Colonic mucosa (tissue), 4 donors: ENCODE data around the gene SCN5A. TPM values are rescaled to one million over a fixed set of nuclear protein-coding genes. Genes with fewer than 3 reads are reported as not detected.

ENCODE experiments used
- DNase-seq: peaks from one replicate; pipeline ENCODE4 v3.0.0-alpha.2; 2020
- H3K27ac ChIP-seq: fragments of 200-600 bp; one replicate; pipeline ENCODE4 v1.8.0; 2021
- H3K27me3 ChIP-seq: fragments of 200-600 bp; one replicate; pipeline ENCODE4 v1.8.0; 2021
- H3K36me3 ChIP-seq: fragments of 200-600 bp; one replicate; pipeline ENCODE4 v1.8.0; 2021
- H3K4me1 ChIP-seq: fragments of 200-600 bp; one replicate; pipeline ENCODE4 v1.8.0; 2021; ENCODE audit warnings: mild to moderate bottlenecking
- H3K4me3 ChIP-seq: fragments of 200-600 bp; one replicate; pipeline ENCODE4 v1.8.0; 2021
- H3K9ac ChIP-seq, 2 donors: one replicate each; pipeline ENCODE4 v1.7.0; 2013; ENCODE audit warnings: control low read depth in 2 of 2, low read depth in 2 of 2, low read length in 2 of 2
- H3K9me3 ChIP-seq: fragments of 200-600 bp; one replicate; pipeline ENCODE4 v1.8.0; 2021
- intact Hi-C: fragments of 100-400 bp; cut with DNase I; formaldehyde crosslinking; loops from one replicate; pipeline ENCODE4 v1.14.1; 2022
- total RNA-seq, 2 donors: library from RNA; stranded (reverse); fragmentation: NEBNext Ultra II Directional in 1 of 2; extraction: Animal tissue kit (Norgen Biotek cat#: 25700) in 1 of 2; gene quantifications; one replicate each; pipeline ENCODE4 v1.2.1, GENCODE V29; 2021
- TF ChIP-seq, protein P1 (sequence below): fragments of 200-600 bp; IDR thresholded peaks from one replicate; pipeline ENCODE4 v1.8.0; 2022; ENCODE audit warnings: antibody characterized with exemption, mild to moderate bottlenecking
- donor health status: healthy.
- donor health status: DM: no; HTN: no; CAD: no.
- donor health status: DM: no; HTN: no; CAD: no.

Gene SCN5A
- total RNA-seq, 2 donors from 2014 or later, result 0.32 to 0.45 TPM

DNA sequence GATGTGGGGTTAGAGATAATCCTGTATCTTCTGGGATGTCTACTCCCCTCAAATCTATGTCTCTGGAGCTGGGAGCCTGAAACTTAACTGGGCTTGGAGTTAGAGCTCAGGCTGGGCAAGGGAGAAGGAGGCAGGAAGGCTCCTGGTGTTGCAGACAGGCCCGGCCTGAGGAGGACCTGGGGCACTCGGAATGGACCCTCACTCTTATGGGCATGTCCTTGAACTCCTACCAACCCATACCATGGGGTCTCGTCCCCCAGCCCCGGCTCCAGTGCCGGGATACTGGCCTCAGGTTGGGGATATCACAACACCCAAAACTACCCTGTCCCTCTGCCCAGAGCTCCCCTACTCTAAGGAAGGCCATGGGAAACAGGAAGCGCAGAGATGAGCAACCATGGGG lies 45.2 kb downstream of the SCN5A start:
- Histone ChIP-seq H3K27me3 (no peaks in the 10 kb centered on the region), H3K4me1 (no peaks in the 10 kb centered on the region), H3K36me3 (no peaks in the 10 kb centered on the region), H3K4me3 (no peak overlapping the region), H3K27ac (no peak overlapping the region), H3K9me3 (no peaks in the 10 kb centered on the region), H3K9ac (no peak overlapping the region)
- intact Hi-C loops, result no loop called here
- no peak for DNase-seq
- TF ChIP-seq, protein P1, sequence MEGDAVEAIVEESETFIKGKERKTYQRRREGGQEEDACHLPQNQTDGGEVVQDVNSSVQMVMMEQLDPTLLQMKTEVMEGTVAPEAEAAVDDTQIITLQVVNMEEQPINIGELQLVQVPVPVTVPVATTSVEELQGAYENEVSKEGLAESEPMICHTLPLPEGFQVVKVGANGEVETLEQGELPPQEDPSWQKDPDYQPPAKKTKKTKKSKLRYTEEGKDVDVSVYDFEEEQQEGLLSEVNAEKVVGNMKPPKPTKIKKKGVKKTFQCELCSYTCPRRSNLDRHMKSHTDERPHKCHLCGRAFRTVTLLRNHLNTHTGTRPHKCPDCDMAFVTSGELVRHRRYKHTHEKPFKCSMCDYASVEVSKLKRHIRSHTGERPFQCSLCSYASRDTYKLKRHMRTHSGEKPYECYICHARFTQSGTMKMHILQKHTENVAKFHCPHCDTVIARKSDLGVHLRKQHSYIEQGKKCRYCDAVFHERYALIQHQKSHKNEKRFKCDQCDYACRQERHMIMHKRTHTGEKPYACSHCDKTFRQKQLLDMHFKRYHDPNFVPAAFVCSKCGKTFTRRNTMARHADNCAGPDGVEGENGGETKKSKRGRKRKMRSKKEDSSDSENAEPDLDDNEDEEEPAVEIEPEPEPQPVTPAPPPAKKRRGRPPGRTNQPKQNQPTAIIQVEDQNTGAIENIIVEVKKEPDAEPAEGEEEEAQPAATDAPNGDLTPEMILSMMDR, result no peak

DNA sequence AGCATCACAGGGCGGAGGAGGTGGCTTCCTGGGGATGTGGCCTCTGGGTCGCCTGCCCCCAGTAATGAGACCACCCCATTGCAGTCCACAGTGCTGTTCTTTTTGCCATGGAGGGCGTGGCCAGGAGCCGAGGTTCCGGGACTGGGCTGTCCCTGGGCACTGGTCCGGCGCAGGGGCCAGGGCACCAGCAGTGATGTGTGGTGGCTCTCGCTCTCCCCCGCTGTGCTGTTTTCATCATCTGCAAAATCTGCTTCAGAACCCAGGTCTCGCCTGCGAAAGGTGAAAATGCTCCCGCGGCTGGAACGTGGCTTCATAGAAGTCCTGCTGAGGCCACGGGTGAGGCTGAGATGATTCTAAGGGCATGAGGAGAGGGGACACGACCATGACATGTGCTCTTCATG lies 45.8 kb downstream of the SCN5A start:
- Histone ChIP-seq H3K4me3 (no peak overlapping the region), H3K9me3 (no peaks in the 10 kb centered on the region), H3K4me1 (no peaks in the 10 kb centered on the region), H3K9ac (no peak overlapping the region), H3K27ac (no peak overlapping the region), H3K27me3 (no peaks in the 10 kb centered on the region), H3K36me3 (no peaks in the 10 kb centered on the region)
- TF ChIP-seq, protein P1, result no peak
- DNase-seq, result no peak
- intact Hi-C loops, result no loop called here

DNA sequence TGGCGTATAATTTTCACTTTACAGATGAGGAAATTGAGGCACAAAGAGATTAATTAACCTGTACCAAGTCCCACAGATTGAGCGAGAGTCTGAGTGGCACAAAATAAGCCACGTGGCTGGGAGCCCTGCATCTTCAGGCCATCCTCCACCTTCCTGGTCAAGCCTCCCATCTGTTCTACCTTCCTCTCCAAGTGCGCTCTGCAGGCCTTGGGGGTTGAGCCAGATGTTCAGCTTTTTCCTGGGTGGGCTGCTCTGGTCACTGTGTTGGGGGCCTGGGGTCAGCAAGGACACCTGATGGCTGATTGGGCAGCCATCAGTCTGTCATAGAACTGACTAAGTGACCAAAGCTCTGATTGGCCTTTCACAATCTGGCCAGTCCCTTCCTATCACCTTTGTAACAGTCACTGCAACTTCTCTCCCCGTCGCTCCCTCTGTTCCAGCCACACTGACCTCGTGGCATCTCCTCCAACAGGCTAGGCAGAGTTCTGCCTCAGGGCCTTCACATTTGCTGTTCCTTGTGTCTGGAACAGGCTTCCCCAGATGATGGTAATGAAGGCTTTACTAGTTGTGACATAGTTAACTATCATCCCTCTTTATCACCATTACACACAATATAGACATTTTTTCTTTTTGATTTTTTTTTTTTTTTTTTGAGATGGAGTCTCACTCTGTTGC lies 46.8 kb downstream of the SCN5A start:
- H3K9ac ChIP-seq, result no peak overlapping the region
- TF ChIP-seq, protein P1, result no peak
- intact Hi-C loops, result no loop called here
- no peak overlapping the region for H3K4me3 ChIP-seq
- H3K4me1 ChIP-seq, result no peaks in the 10 kb centered on the region
- no peak overlapping the region for H3K27ac ChIP-seq
- H3K9me3 ChIP-seq, result no peaks in the 10 kb centered on the region
- DNase-seq, result no peak
- H3K36me3 ChIP-seq, result no peaks in the 10 kb centered on the region
- no peaks in the 10 kb centered on the region for H3K27me3 ChIP-seq

DNA sequence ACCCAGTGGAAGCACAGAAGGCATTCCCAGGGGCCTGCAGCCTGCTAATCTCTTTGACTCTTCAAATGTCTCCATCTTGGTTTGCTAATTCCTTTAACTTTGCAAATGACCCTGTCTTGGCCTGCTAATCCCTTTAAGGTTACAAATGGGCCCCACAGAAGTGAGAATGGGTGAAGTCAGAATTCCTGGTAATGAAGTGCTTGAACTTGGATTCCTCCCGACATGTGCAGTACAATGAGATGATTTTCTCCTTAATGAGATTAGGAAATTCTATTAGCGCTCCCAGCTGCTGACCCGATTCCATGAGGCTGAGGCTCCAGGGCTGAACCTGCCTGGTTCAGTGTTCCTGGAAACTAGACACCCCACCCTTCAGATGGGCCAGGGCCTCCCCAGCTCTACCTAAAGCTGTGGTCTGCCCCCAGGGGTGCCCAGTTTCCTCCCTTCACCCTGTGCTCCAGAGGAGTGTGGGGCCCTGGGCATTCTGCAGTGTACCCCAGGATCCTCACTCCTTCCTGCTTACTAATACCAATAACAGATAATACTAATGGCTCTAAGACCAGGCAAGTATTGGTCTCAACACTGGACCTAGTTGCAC lies 47.4 kb downstream of the SCN5A start:
- no peaks in the 10 kb centered on the region for H3K27me3 ChIP-seq
- H3K9ac ChIP-seq, result no peak overlapping the region
- no peak for DNase-seq
- intact Hi-C loops, result no loop called here
- no peak overlapping the region for H3K4me3 ChIP-seq
- no peaks in the 10 kb centered on the region for H3K9me3 ChIP-seq
- H3K36me3 ChIP-seq, result no peaks in the 10 kb centered on the region
- TF ChIP-seq, protein P1, result no peak
- H3K4me1 ChIP-seq, result no peaks in the 10 kb centered on the region
- H3K27ac ChIP-seq, result no peak overlapping the region

DNA sequence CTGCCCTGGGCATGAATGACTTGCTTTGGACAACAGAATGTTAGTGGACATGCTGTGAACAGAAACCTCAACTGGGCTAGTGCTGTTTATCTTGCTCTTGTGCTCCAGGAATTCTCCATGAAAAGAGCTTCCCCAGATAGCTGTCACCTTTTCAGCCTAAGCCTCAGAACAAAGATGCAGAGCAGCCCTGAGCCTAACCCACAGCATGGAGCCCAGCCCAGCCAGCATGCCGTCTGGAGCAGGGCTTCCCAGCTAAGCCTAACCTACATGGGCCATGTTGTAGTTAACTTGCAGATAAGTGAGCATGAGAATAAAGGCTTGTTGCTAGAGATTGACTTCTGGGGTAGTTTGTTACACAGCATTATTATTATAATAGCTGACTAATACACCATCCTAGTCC lies 48.9 kb downstream of the SCN5A start:
- Histone ChIP-seq H3K4me1 (no peaks in the 10 kb centered on the region), H3K9me3 (no peaks in the 10 kb centered on the region), H3K36me3 (no peaks in the 10 kb centered on the region), H3K27me3 (no peaks in the 10 kb centered on the region), H3K9ac (no peak overlapping the region), H3K4me3 (no peak overlapping the region), H3K27ac (no peak overlapping the region)
- intact Hi-C loops, result no loop called here
- TF ChIP-seq, protein P1, result no peak
- DNase-seq, result no peak
